GF-D8 (cell line): ENCODE measurements around the gene SPEN.

Experiments used
- DNase-seq: peaks from one replicate; lab custom pipeline; 2025; lab: John Stamatoyannopoulos, UW

The SPEN gene

GRCh38 chr1:15937706-15938168, 90.2 kb downstream of the SPEN start:
- DNase-seq = no peak

- no peak for DNase-seq
Observed at GRCh38 chr1:15938628-15939161, 91.2 kb downstream of the SPEN start.

- no peak for DNase-seq
Observed at GRCh38 chr1:15939181-15940109, 91.9 kb downstream of the SPEN start.

GRCh38 chr1:15940110-15941043, 92.9 kb downstream of the SPEN start:
- DNase-seq = no peak

- DNase-seq = no peak
Observed at GRCh38 chr1:15941044-15941840, 93.7 kb downstream of the SPEN start.

GRCh38 chr1:15941899-15942660, 94.6 kb downstream of the SPEN start:
- DNase-seq = no peak

GRCh38 chr1:15942661-15943327, 95.3 kb downstream of the SPEN start:
- DNase-seq = no peak

- no peak for DNase-seq
Observed at GRCh38 chr1:15943328-15943991, 96.0 kb downstream of the SPEN start.

- no peak for DNase-seq
Observed at GRCh38 chr1:15943992-15944307, 96.4 kb downstream of the SPEN start.

- DNase-seq = no peak
Observed at GRCh38 chr1:15944308-15945010, 97.0 kb downstream of the SPEN start.

- no peak for DNase-seq
Observed at GRCh38 chr1:15945011-15945831, 97.7 kb downstream of the SPEN start.

GRCh38 chr1:15945832-15946448, 98.4 kb downstream of the SPEN start:
- no peak for DNase-seq

GRCh38 chr1:15946571-15947381, 99.3 kb downstream of the SPEN start:
- no peak for DNase-seq

GRCh38 chr1:15947382-15948090, 100.0 kb downstream of the SPEN start:
- no peak for DNase-seq

GRCh38 chr1:15948091-15948591, 100.6 kb downstream of the SPEN start:
- no peak for DNase-seq
